IMR-90 (cell line): ENCODE results near the gene SRXN1. TPM values are rescaled to one million over a fixed set of nuclear protein-coding genes. Genes with fewer than 3 reads are reported as not detected.

ENCODE experiments used
- ATAC-seq: fragments of 200-7000 bp; cut with Tn5 transposase; 2 replicates; pipeline ENCODE4 v1.9.1; 2020; ENCODE audit warnings: low read depth, mild to moderate bottlenecking, moderate library complexity
- BruUV-seq: library from RNA; stranded (reverse); fragments of 400-500 nt; replicated peaks from 2 replicates; lab custom pipeline; 2021; lab: Mats Ljungman, UMichigan
- CTCF ChIA-PET: fragments of 300-600 bp; formaldehyde crosslinking; extraction: SDS; loops from one replicate; lab custom pipeline; 2021; ENCODE audit warnings: antibody characterized with exemption; lab: Yijun Ruan, JAX
- POLR2A ChIA-PET: fragments of 300-600 bp; sonication (Branson Sonifier 250); formaldehyde crosslinking; loops from one replicate; lab custom pipeline; 2022; ENCODE audit warnings: antibody characterized with exemption; ENCODE audit not compliant: unreplicated experiment; lab: Charles Lee
- DNase-seq: peaks from one replicate; pipeline ENCODE4 v3.0.0; 2013
- H2AFZ ChIP-seq: replicated peaks from 2 replicates; pipeline ENCODE3; 2013; ENCODE audit warnings: low read length, mild to moderate bottlenecking; ENCODE audit not compliant: poor library complexity
- H2AK5ac ChIP-seq: 2 replicates; pipeline ENCODE4 v1.6.1; 2013; ENCODE audit warnings: low read depth, low read length, inconsistent platforms
- H2AK9ac ChIP-seq: replicated peaks from 2 replicates; pipeline ENCODE3; 2013; ENCODE audit warnings: mild to moderate bottlenecking, low read depth, low read length, moderate library complexity; ENCODE audit not compliant: poor library complexity
- H2BK120ac ChIP-seq: 2 replicates; pipeline ENCODE4 v1.6.1; 2013; ENCODE audit warnings: low read depth, low read length, inconsistent platforms
- H2BK15ac ChIP-seq: 3 replicates; pipeline ENCODE4 v1.6.1; 2013; ENCODE audit warnings: low read depth, low read length, inconsistent platforms
- H2BK20ac ChIP-seq: 2 replicates; pipeline ENCODE4 v1.6.1; 2013; ENCODE audit warnings: low read depth, mild to moderate bottlenecking, inconsistent platforms, low read length, moderate library complexity
- H2BK5ac ChIP-seq: 2 replicates; pipeline ENCODE4 v1.6.1; 2013; ENCODE audit warnings: mild to moderate bottlenecking, low read depth, low read length, inconsistent platforms; ENCODE audit not compliant: poor library complexity, severe bottlenecking
- H3K14ac ChIP-seq: replicated peaks from 2 replicates; pipeline ENCODE4 v1.6.1; 2013; ENCODE audit warnings: low read depth, low read length, inconsistent platforms
- H3K18ac ChIP-seq: 2 replicates; pipeline ENCODE4 v1.6.1; 2013; ENCODE audit warnings: low read depth, low read length, control low read depth
- H3K23ac ChIP-seq: 2 replicates; pipeline ENCODE4 v1.6.1; 2013; ENCODE audit warnings: low read depth, low read length, inconsistent platforms
- H3K27ac ChIP-seq: 2 replicates; pipeline ENCODE4 v1.5.1; 2013; ENCODE audit warnings: mild to moderate bottlenecking, control low read depth, low read length; ENCODE audit not compliant: insufficient read depth
- H3K27me3 ChIP-seq: 2 replicates; pipeline ENCODE4 v1.6.1; 2013; ENCODE audit warnings: low read length; ENCODE audit not compliant: control insufficient read depth, insufficient read depth
- H3K36me3 ChIP-seq: 2 replicates; pipeline ENCODE4 v1.6.1; 2013; ENCODE audit warnings: low read length, mixed read lengths; ENCODE audit not compliant: control insufficient read depth, insufficient read depth
- H3K4ac ChIP-seq: 2 replicates; pipeline ENCODE4 v1.6.1; 2013; ENCODE audit warnings: low read depth, low read length, inconsistent platforms
- H3K4me1 ChIP-seq: 2 replicates; pipeline ENCODE4 v1.6.1; 2013; ENCODE audit warnings: low read length, mixed read lengths; ENCODE audit not compliant: control insufficient read depth, insufficient read depth
- H3K4me2 ChIP-seq: 2 replicates; pipeline ENCODE4 v1.6.1; 2013; ENCODE audit warnings: low read depth, mild to moderate bottlenecking, control low read depth, low read length, moderate library complexity
- H3K4me3 ChIP-seq: 2 replicates; pipeline ENCODE4 v1.5.1; 2013; ENCODE audit warnings: low read depth, mild to moderate bottlenecking, control low read depth, low read length, moderate library complexity; ENCODE audit not compliant: insufficient read depth
- H3K56ac ChIP-seq: 2 replicates; pipeline ENCODE4 v1.6.1; 2013; ENCODE audit warnings: low read length, inconsistent platforms; ENCODE audit not compliant: insufficient read depth; ENCODE audit errors: extremely low read depth
- H3K79me1 ChIP-seq, 2 experiments: 2 replicates each; pipeline ENCODE4 v1.6.1; 2013; ENCODE audit warnings: low read length in 2 of 2, inconsistent platforms in 1 of 2, low read depth in 1 of 2
- H3K9ac ChIP-seq: 2 replicates; pipeline ENCODE4 v1.6.1; 2013; ENCODE audit warnings: low read depth, low read length, control low read depth
- H3K9me1 ChIP-seq: 2 replicates; pipeline ENCODE4 v1.6.1; 2013; ENCODE audit warnings: low read length, inconsistent platforms; ENCODE audit not compliant: insufficient read depth
- H3K9me3 ChIP-seq: 2 replicates; pipeline ENCODE4 v1.6.1; 2013; ENCODE audit warnings: low read length; ENCODE audit not compliant: control insufficient read depth, insufficient read depth
- H4K20me1 ChIP-seq: 2 replicates; pipeline ENCODE4 v1.6.1; 2013; ENCODE audit warnings: low read length, inconsistent platforms; ENCODE audit not compliant: insufficient read depth
- H4K5ac ChIP-seq: 2 replicates; pipeline ENCODE4 v1.6.1; 2013; ENCODE audit warnings: mild to moderate bottlenecking, low read depth, low read length, control low read depth
- H4K8ac ChIP-seq, 2 experiments: 2 replicates each; pipeline ENCODE4 v1.6.1; 2013; ENCODE audit warnings: low read depth in 2 of 2, low read length in 2 of 2, control low read depth in 1 of 2, inconsistent platforms in 1 of 2
- H4K91ac ChIP-seq: 2 replicates; pipeline ENCODE4 v1.6.1; 2013; ENCODE audit warnings: low read depth, low read length, inconsistent platforms; ENCODE audit not compliant: insufficient read depth
- BHLHE40 ChIP-seq: fragments of 150-350 bp; IDR thresholded peaks from 2 replicates; pipeline ENCODE4 v1.6.1; 2016; ENCODE audit warnings: mild to moderate bottlenecking, low read depth, low read length
- WGBS, 2 experiments: methylation state at CpG; one replicate each; pipeline versions ENCODE4 v1.1.5 to v1.1.7; 2013; ENCODE audit warnings: missing lambda C conversion rate in 2 of 2; ENCODE audit not compliant: insufficient read length in 1 of 2; ENCODE audit errors: extremely low coverage in 2 of 2; 5-methylcytosine and 5-hydroxymethylcytosine counted together
- dilution Hi-C: fragments of 300-500 bp; cut with HindIII; formaldehyde crosslinking; loops from one replicate; pipeline ENCODE4 v1.14.3; 2018; ENCODE audit warnings: low sequenced_read_pairs; ENCODE audit not compliant: unreplicated experiment
- in situ Hi-C: fragments of 300-500 bp; cut with MboI; formaldehyde crosslinking; loops from 3 replicates; pipeline ENCODE4 v1.14.3; 2019; ENCODE audit warnings: low sequenced_read_pairs, inconsistent platforms, mixed read lengths
- intact Hi-C: fragments of 100-400 bp; cut with micrococcal nuclease; formaldehyde crosslinking; loops from 2 replicates; pipeline ENCODE4 v1.10.0; 2022
- polyA plus RNA-seq, 3 experiments: library from polyadenylated mRNA; depleted of rRNA; stranded (reverse); fragments of >200 nt; gene quantifications; 2 replicates each; pipeline ENCODE4 v1.2.3, GENCODE V29; 2012; ENCODE audit warnings: low replicate concordance in 1 of 3
- total RNA-seq: library from RNA; depleted of rRNA; stranded (reverse); fragments of >200 nt; gene quantifications from 2 replicates; pipeline ENCODE4 v1.2.3, GENCODE V29; 2012
- TF ChIP-seq, protein P1 (sequence below): conservative IDR thresholded peaks from 2 replicates; pipeline ENCODE4 v1.5.1; 2012; ENCODE audit warnings: mild to moderate bottlenecking, low read depth, low read length, improper control_type of control experiment

Gene SRXN1
- total and polyA plus RNA-seq, 2 of the 4 experiments (the other 2 are of a cell fraction), result 51.2 to 71.2 TPM

- H4K20me1 ChIP-seq, result no peaks in the 10 kb centered on the region
- no peak overlapping the region for H3K4me2 ChIP-seq
- no peaks in the 10 kb centered on the region for H3K9me1 ChIP-seq
- no peak for TF ChIP-seq BHLHE40
- TF ChIP-seq, protein P1, sequence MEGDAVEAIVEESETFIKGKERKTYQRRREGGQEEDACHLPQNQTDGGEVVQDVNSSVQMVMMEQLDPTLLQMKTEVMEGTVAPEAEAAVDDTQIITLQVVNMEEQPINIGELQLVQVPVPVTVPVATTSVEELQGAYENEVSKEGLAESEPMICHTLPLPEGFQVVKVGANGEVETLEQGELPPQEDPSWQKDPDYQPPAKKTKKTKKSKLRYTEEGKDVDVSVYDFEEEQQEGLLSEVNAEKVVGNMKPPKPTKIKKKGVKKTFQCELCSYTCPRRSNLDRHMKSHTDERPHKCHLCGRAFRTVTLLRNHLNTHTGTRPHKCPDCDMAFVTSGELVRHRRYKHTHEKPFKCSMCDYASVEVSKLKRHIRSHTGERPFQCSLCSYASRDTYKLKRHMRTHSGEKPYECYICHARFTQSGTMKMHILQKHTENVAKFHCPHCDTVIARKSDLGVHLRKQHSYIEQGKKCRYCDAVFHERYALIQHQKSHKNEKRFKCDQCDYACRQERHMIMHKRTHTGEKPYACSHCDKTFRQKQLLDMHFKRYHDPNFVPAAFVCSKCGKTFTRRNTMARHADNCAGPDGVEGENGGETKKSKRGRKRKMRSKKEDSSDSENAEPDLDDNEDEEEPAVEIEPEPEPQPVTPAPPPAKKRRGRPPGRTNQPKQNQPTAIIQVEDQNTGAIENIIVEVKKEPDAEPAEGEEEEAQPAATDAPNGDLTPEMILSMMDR, result 0 out of 2 replicates have a peak, but pooled peaks have one; percentile 8
- no peak overlapping the region for H4K91ac ChIP-seq
- H3K36me3 ChIP-seq, result no peaks in the 10 kb centered on the region
- dilution Hi-C loops (no loop called here), in situ Hi-C loops (loop anchor here (10.0 kb wide), 1 partner anchor 108 kb away; no protein-coding TSS in a partner anchor), intact Hi-C loops (no loop called here)
- H3K9ac ChIP-seq, result no peak overlapping the region
- H3K23ac ChIP-seq, result no peak overlapping the region
- H3K4ac ChIP-seq, result no peak overlapping the region
- ChIA-PET CTCF (interaction anchor here (1.1 kb wide), 1 partner anchor 65 kb away, joined by 4 read pairs; no protein-coding TSS in a partner anchor), POLR2A (no interaction called here)
- peaks cover 70% of the 10 kb centered on the region for H3K27me3 ChIP-seq
- no peak overlapping the region for H3K4me3 ChIP-seq
- H3K4me1 ChIP-seq, result no peaks in the 10 kb centered on the region
- H4K5ac ChIP-seq, result no peak overlapping the region
- 11% methylated on average over 3 of the region's 7 CpGs; no CpG with 5 or more reads in 1 of the 2 experiments for WGBS, 2 experiments
- H3K18ac ChIP-seq, result no peak overlapping the region
- H2BK120ac ChIP-seq, result no peak overlapping the region
- H2AK9ac ChIP-seq, result no peak overlapping the region
- BruUV-seq, result no TSS peak
- no peak overlapping the region for H3K14ac ChIP-seq
- no peak overlapping the region for H2BK20ac ChIP-seq
- H3K79me1 ChIP-seq, result no peaks in the 10 kb centered on the region
- DNase-seq, result no peak
- no peaks in the 10 kb centered on the region for H3K9me3 ChIP-seq
- no peak overlapping the region for H2BK5ac ChIP-seq
- no peak for ATAC-seq
- no peak overlapping the region for H3K56ac ChIP-seq
- H2AFZ ChIP-seq, result no peak overlapping the region
- H4K8ac ChIP-seq, result no peak overlapping the region
- no peak overlapping the region for H3K27ac ChIP-seq
- no peak overlapping the region for H2AK5ac ChIP-seq
- H2BK15ac ChIP-seq, result no peak overlapping the region
These were observed 20.1 kb upstream of the SRXN1 start for GRCh38 chr20:672963-673602.
